HuH-7 (cell line): Measurements from ENCODE around the gene SCFD2.
"Not testable (repeated sequence)": the region's sequence is repeated elsewhere in the genome, so short reads cannot be mapped to it uniquely, and the experiment has no call there.

Experiments
- DNase-seq: peaks from one replicate; pipeline ENCODE4 v3.0.0; 2011; ENCODE audit warnings: low spot score

SCFD2 gene

DNA sequence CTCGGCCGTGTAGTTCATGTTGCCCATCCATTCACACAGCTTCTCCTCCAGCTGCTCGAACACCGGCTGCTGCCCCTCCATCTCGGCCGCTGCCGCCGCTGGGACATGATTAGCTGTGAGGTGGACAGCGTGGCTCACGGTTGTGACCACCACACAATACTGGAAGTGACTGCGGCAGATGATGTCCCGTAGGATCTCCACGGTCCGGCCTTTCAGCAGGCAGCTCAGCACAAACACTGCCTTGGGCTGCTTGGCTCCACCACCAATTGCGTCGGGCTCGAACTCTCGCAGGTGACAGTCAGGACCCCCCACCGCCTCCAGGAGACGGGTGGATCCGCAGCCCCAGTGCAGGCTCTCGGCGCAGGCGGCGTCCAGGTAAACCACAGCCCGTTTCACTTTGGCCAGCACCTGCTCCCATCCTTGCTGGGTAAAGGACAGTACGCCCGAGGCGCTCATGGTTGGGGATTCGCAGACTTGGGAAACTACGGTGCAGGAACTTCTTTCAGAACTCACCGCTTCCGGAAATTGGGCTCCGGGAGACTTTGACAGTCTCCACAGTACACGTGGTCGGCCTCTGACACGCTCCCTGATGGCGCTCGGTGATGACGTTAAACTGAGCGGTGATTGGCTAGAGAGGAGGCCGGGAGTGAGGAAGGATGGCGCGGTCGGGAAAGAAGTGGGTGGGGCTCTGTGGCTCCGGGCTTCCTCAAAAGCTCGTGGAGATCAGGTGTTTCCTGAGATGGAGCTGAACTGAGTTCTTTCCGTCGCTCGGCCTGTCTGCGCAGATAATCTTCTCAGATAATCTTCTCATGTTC, at the start of gene SCFD2:
TSS of gene SCFD2 (minus strand) at position 576 of the 815 bp plus-strand sequence.
- DNase-seq = peak; percentile 99

DNA sequence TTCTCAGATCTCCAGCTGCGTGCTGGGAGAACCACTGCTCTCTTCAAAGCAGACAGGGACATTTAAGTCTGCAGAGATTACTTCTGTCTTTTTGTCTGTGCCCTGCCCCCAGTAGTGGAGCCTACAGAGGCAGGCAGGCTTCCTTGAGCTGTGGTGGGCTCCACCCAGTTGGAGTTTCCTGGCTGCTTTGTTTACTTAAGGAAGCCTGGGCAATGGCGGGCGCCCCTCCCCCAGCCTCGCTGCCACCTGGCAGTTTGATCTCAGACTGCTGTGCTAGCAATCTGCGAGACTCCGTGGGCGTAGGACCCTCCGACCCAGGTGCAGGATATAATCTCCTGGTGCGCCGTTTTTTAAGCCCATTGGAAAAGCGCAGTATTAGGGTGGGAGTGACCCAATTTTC, 43.6 kb upstream of the SCFD2 start:
- DNase-seq = not testable (repeated sequence)

DNA sequence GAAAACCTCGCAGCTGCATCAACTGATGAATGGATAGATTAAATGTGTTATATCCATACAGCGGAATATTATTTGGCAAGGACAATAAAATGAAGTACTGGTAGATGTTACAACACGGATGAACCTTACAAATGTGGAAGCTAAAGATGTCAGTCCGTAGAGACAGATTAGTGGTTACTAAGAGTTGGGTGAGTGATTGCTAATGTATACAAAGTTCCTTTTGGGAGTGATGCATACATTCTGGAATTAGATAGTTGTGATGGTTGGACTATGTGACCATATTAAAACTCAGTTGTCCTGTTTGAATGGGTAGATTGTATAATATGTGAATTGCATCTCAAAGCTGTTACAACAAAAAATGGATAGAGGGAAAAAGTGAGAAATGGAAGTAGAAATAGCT, 14.4 kb upstream of the SCFD2 start:
- no peak for DNase-seq

DNA sequence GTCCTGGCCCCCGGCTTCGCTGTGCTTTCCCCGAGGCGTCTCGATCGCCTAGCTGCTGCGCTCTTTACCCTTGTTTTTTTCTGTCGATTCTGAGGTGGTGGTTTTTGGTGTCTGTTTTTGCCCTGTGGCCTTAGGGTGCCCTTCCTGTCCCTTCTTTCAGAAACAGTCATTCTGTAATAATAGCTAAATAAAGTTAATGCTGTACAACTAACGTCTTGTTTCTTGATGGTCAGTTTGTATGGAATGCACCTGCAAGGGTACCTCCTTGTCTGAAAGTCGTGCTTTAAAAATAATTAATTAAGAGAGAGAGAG, 12.3 kb upstream of the SCFD2 start:
- DNase-seq = no peak

DNA sequence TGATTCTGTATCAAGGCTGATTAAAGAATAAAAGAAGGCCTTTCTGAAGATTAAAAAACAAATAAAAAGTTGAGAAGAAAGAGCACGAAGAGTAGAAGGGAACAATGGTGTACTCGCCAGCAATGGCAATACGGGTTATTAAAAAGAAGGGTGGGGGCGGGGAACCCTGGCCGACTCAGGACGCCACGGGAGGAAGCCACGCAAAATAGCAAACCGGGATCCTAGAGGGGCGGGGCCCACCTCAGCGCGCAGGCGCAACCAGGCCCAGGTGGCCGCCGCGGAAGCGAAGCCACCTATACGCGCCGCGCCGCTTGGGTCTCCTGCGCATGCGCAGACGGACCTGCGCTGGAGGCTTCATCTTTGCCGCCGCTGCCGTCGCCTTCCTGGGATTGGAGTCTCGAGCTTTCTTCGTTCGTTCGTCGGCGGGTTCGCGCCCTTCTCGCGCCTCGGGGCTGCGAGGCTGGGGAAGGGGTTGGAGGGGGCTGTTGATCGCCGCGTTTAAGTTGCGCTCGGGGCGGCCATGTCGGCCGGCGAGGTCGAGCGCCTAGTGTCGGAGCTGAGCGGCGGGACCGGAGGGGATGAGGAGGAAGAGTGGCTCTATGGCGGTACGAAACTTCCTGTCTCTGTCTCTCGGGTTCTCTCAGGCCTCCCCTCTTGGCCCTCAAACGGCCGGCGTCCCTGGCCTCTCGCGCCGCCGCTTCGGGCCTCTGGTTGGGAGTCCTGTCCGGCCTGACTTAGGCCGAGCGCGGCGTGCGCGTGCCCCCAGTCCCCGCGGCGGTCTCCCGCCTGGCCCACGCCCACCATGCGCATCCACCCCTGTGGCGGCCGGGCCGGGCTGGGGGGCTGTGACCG, 11.7 kb upstream of the SCFD2 start, which contains the start of gene FIP1L1:
TSS of gene FIP1L1 (plus strand) at position 323 of the 852 bp plus-strand sequence. CDS start at position 521, 198 bp downstream.
- peak; percentile 98 for DNase-seq

DNA sequence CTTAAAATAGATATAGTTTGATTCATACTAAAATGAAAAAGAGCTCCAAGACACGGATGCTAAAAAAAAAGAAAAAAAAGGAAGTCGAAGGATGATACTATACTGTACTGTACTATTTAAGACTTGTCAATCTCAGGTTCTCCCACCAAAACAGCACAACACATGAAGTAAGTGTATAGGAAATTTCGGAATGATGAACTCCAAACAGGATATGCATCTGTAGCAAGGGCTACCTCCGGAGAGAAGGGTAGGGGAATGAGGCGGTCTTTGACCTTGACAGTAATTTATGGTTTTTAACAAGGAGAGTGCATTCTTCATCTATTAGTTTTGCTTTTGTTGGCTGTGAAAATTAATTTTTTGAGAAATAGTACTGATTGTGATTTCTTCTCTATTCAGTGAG, 11.0 kb upstream of the SCFD2 start:
- DNase-seq = peak; percentile 39

DNA sequence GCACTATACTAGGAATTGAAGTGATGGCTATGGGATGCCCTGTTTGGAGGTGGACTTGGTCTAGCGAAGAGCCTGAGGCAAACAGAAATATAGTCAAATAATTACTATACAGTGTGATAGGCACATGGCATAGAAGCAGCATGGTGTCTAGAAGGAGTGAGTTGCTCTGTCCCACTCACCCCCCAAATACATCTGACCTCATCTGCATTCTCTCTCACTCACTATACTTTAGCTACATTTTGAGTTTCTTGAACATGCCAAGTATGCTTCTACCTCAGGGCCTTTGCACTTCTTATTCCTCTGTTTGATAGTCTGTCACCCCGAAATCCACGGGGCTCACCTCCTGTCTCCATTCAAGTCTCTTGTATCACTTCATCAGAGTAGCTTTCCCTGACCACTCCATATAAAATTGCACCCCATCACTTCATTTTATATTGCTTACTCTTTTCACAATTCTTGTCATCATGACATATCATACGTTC, 9.0 kb upstream of the SCFD2 start:
- DNase-seq = no peak

DNA sequence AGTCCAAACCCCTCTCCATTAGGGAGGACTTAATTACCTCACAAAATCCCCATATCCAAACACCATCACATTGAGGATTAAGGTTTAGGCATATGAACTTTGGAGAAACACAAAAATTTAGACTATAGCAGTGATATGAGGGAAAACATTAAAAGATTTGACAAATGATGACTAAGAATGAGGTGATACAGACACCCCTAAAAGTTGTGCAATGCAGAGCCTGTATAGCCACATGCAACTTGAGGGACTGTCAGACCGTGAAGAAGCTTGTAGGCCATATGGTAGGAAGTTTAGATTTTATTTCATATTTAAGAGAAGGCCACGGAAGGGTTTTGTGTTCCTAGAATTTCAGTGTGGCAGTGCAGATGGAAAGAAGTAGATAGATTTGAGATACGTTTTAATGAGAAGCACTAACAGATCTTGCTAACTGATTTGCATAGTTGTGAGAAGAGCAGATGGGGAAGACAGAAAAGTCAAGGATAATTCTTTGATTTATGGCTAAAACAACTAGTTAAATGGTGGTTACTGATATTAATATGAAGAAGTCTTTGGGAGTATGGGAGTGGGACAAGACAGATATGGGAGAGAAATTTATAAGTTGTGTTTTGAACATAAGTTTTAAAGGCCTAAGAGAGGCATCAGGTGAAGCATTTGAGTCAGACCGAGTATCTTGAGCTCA, 6.1 kb upstream of the SCFD2 start:
- DNase-seq = no peak

DNA sequence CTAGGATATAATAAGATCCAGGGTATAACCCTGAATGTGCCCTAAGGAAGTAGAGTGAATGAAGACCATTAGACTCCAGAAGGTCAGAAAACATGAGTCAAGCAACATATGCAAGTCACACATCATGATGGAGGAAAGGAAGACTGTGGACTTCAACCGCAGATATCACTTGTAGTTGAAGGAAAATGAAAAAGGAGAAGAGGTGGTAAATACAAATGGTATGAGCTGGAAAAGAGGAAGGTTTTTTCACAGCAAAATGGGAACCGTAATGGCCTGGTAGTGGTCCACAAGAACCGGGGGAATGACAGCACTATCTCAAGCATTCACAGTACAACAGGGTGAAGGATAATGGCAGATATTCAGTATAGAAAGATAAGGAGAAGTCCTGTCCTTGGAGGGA, 5.2 kb upstream of the SCFD2 start:
- no peak for DNase-seq

DNA sequence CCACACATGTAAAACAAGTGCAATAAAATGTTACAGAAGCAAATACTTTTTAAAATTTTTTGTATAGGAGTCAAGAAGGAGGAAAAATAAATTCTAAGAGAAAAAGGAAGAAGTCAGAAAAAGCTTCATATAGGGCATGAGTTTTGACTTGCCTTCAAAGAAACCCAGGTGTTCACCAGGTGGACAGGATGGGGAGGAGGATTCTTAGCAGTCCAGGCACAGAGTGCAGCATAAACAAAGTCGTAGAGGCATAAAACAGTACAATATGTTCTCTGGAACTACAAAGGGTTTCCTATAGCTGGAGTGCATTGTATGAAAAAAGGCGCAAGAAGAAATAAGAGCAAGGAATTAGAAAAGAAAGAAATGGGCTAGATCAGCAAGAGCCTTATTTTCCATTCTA, 1.9 kb upstream of the SCFD2 start:
- DNase-seq = no peak

DNA sequence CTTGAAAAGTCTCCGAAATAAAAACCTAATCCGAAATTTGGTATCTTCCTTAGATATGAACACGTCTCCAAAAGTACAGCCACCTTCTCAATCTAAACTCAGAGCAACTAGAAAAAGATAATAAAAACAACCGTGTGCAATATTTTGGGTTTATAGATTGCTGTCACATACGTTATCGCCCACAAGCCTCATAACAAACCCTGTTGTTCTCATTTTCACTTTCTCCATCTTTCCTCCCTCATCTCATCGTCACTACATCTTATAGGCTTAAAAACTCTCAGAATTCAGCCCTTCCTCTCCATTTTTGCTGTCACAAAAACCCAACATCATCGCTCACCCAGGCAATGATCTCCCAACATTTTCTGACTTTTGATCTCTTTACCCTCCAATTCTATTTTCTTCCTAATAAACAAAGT, 448 bp upstream of the SCFD2 start:
- no peak for DNase-seq

DNA sequence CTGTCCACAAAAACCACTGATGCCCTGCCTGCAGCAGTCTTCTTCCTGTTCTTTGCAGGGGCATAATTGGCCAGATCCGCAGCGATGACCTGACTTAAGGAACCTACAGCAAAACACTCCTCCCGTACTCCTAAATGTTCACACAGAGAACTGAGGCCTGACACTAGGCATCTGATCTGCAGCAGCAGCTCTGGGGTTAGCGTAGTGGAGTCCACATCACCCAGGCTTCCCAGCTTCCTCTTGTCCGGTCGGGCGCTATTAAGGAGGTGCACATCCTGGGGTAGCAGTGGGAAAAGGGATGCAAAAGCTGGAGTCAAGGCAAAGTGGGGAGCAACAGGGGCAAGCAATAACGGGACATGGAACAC, 758 bp downstream of the SCFD2 start:
- peak; percentile 61 for DNase-seq

DNA sequence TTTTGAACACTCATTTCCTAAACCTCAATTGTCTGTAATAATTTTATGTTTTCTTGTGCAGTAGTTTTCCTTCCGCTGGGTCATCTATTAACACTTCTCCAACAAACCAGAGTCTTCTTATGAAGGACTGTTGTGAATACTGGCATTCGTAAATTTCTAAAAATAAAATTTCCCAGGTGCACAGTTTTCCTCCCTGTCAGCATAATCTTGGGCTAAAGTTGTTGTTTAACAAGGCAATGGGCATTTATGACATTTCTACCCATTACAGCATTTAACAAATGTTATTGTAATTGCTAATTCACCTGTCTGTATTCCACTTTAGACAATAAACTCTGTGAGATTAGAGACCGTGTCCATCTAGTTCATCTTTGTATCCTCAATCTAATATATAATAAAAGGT, 1.2 kb downstream of the SCFD2 start:
- no peak for DNase-seq

DNA sequence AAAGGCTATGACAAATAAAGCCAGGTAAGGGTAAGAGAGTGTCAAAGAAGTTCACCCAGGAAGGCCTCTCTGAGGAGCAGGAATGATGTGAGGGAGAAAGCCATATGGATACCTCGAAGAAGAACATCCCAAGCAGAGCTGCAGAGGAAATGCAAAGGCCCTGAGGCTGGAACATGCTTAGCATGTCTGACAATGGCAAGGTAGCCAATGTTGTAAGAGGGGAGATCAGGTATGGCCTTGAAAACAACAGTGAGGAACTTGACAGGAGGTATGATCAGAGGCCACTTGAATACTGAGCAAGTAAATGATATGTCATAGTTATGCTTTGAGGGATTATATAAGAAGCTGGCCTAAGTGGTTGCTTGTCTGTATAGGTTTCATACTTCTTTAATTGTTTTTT, 3.8 kb downstream of the SCFD2 start:
- no peak for DNase-seq

DNA sequence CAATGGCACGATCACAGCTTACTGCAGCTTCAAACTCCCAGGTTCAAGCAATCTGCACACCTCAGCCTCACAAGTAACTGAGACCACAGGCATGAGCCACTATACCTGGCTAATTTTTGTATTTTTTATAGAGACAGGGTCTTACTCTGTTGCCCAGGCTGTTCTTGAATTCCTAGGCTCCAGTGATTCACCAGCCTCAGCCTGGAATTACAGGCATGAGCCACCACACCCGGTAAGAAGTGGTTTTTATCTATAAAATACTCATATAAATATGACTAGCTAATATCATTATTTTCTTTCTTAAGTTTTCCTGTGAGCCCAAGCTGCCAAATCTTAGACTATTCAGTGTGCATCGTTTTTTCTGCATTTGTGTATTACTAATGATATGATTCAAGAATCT, 4.4 kb downstream of the SCFD2 start:
- no peak for DNase-seq

DNA sequence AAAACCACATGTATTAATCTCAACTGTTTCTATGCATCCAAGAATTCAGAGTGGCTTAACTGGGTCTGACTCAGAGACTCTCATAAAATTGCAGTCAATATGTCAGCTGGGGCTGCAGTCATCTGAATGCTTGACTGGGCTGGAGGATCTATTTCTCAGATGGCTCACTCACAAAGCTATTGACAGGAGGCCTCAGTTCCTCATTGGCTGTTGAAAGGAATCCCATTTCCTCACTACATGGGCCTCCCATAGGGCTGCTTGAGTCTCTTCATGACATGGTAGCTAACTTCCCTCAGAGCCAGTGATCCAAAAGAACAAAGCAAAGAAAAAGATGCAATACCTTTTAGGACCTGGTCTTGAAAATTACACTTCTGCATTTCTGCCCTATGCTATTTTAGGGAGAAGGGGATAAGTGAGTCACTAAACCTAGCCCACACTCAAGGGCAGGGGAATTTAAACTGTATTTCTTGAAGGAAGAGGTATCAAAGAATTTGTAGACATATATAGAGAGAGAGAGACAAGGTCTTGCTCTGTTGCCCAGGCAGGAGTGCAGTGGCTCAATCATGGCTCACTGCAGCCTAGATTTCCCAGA, 9.8 kb downstream of the SCFD2 start:
- DNase-seq = no peak

DNA sequence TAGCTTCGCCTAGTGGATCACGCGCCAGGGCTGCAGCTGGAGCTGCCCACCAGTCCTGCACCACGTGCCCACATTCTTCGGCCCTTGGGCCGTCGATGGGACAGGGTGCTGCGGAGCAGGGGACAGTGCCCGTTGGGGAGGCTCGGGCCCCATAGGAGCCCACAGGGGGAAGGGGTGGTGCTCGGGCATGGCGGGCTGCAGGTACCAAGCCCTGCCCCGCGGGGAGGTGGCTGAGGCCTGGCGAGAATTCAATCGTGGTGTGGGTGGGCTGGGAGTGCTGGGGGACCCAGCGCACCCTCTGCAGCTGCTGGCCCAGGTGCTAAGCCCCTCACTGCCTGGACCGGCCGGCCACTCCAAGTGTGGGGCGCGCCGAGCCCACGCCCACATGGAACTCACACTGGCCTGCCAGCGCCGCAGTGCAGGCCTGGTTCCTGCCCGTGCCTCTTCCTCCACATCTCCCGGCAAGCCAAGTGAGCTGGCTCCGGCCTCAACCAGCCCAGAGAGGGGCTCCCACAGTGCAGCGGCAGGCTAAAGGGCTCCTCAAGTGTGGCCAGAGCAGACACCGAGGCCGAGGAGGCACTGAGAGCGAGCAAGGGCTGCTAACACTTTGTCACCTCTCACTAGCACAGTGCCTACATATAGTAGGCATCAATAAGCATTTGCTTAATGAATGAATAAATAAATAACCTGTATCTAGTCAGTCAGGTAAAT, 11.7 kb downstream of the SCFD2 start:
- DNase-seq = no peak

DNA sequence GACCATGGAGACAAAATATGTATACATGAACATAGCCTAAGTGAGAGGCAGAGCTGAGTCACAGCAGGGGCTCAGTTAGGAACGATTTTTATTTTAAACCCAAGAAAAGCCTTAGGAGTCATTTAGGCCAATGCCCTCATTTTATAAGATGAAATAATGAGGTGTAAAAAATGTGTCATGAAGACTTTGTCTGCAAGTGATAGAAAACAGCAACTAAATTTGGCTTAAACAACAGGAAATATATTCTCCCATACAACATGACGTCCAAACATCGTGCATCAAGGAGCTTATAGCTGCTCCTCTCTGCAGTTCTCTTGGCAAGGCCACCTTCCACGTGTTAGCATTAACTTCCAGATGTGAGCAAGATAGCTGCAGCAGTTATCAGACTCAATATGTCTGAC, 16.8 kb downstream of the SCFD2 start:
- DNase-seq = no peak

DNA sequence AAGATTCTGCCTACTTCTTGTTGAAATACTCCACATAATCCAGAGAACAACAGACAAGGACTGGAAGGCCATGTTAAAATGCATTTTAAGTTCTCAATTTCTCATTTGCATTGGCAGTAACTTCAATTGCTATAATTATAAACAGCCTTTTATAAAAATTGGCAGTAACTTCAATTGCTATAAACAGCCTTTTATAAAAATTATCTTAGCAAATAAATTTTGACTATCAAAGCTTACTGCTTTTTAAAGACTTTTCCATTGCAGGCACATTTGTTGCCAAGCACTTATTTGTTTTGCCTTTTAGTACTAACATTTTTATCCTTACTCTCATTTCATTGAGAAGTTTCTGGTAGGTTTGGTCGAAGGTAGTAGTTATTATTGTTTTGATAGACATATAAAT, 17.8 kb downstream of the SCFD2 start:
- DNase-seq = no peak

DNA sequence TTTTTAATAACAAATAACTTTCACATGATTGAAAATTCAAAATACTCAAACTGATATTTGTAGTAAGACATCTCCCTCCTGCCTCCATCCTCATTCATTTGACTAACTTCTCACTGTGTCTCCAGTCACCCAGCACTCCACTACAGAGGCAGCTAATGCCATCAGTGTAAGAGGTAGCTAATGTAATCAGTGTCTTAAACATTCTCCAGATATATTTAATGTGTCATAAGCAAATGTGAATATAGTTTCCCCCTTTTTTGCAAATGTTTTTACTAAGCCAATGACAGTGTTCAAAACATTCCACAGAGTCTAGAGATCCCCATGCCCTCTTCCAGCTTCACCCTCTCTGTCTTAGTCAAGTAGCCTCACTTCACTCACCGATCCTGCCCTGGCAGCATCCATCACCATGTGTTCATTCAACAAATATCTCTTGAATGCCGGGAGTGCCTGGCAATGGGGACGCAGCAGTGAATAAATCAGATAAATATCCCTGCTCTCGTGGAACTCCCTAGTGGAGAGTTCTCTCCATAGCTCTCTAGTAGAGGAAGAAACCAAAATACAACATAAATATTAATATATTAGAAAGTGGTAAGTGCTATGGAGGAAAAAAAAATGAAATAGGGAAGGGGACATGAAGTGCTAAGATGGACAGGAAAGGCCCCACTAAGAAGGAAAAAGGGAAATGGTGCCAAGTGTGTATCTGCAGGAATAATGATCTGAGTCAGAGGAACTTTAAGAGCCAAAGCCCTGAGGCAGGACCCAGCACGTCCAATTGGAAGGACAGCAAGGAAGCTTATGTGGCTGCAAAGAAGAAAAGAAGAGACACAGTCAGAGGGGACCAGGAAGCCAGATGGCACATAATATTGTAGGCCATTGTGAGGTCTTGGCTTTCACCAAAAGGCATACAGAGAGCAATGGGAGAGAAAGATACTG, 18.7 kb downstream of the SCFD2 start:
- no peak for DNase-seq

DNA sequence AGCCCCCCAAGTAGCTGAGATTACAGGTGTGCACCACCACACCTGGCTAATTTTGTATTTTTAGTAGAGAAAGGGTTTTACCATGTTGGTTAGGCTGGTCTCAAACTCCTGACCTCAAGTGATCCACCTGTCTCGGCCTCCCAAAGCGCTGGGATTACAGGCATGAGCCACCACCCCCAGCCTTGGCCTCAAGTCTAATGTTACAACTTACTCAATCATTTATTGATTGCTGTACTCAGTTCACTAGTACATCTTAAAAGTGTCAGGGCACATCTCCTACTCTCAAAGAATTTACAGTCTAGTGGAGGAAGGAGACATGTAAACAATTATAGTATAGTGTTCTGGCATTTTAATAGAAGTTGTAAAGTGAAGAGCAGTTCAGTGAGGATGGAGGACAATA, 19.5 kb downstream of the SCFD2 start:
- not testable (repeated sequence) for DNase-seq
